AG04450 (cell line): ENCODE measurements around the gene TESK1. TPM values are rescaled to one million over a fixed set of nuclear protein-coding genes. Genes with fewer than 3 reads are reported as not detected.
A peak's percentile ranks its signal among the peaks of the same experiment; 100 is the strongest.

Experiments used
- CTCF ChIA-PET: fragments of 300-600, 350-600 bp; formaldehyde crosslinking; extraction: SDS; loops from one replicate; lab custom pipeline; 2022; ENCODE audit warnings: antibody characterized with exemption, inconsistent platforms; lab: Charles Lee
- POLR2A ChIA-PET: fragments of 350-600 bp; formaldehyde crosslinking; extraction: SDS; loops from one replicate; lab custom pipeline; 2021; ENCODE audit warnings: antibody characterized with exemption, inconsistent platforms; lab: Yijun Ruan, JAX
- DNase-seq: peaks from one replicate; pipeline ENCODE4 v3.0.0-alpha.2; 2011; ENCODE audit warnings: low read depth, low spot score
- H3K27ac ChIP-seq: one replicate; pipeline ENCODE4 v1.5.1; 2012; ENCODE audit warnings: low read depth, low read length, control low read depth
- H3K27me3 ChIP-seq: one replicate; pipeline ENCODE4 v1.6.0; 2012; ENCODE audit warnings: low read length; ENCODE audit not compliant: control insufficient read depth, insufficient read depth
- H3K4me3 ChIP-seq: 2 replicates; pipeline ENCODE4 v1.5.1; 2011; ENCODE audit warnings: mild to moderate bottlenecking, low read depth, low read length, control low read depth
- H3K9me3 ChIP-seq: 2 replicates; pipeline ENCODE4 v1.5.1; 2012; ENCODE audit warnings: low read length; ENCODE audit not compliant: control insufficient read depth, insufficient read depth
- polyA plus RNA-seq: library from polyadenylated mRNA; depleted of rRNA; stranded (reverse); fragments of >200 nt; gene quantifications from 2 replicates; pipeline ENCODE4 v1.2.3, GENCODE V29; 2011
- TF ChIP-seq, protein P1 (sequence below): IDR thresholded peaks from 2 replicates; pipeline ENCODE4 v1.5.1; 2011; ENCODE audit warnings: low read depth, low read length, control low read depth, inconsistent platforms

Gene TESK1
- polyA plus RNA-seq, 1 experiment = 12.8 TPM

DNA sequence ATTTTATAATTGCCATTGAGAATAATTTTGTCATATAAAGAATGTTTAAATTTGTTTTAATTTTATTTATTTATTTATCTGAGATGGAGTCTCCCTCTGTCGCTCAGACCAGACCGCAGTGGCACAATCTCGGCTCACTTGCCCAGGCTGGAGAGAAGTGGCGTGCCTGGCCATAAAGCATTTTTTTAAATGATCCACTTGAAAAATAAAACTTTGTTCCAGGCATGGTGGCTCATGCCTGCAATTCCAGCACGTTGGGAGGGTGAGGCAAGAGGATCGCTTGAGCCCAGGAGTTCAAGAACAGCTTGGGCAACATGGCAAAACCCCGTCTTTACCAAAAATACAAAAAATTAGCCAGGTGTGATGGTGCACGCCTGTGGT, 47.8 kb downstream of the TESK1 start:
- ChIA-PET CTCF (interaction anchor here (1.0 kb wide), 1 partner anchor 42 kb away, joined by 6 read pairs; no protein-coding TSS in a partner anchor), POLR2A (no interaction called here)
- DNase-seq = no peak
- TF ChIP-seq, protein P1, sequence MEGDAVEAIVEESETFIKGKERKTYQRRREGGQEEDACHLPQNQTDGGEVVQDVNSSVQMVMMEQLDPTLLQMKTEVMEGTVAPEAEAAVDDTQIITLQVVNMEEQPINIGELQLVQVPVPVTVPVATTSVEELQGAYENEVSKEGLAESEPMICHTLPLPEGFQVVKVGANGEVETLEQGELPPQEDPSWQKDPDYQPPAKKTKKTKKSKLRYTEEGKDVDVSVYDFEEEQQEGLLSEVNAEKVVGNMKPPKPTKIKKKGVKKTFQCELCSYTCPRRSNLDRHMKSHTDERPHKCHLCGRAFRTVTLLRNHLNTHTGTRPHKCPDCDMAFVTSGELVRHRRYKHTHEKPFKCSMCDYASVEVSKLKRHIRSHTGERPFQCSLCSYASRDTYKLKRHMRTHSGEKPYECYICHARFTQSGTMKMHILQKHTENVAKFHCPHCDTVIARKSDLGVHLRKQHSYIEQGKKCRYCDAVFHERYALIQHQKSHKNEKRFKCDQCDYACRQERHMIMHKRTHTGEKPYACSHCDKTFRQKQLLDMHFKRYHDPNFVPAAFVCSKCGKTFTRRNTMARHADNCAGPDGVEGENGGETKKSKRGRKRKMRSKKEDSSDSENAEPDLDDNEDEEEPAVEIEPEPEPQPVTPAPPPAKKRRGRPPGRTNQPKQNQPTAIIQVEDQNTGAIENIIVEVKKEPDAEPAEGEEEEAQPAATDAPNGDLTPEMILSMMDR = no peak
- Histone ChIP-seq H3K27ac (no peak overlapping the region), H3K27me3 (no peaks in the 10 kb centered on the region), H3K9me3 (peaks cover 3% of the 10 kb centered on the region; the same call in 1 of the 2 replicates), H3K4me3 (no peak overlapping the region)

DNA sequence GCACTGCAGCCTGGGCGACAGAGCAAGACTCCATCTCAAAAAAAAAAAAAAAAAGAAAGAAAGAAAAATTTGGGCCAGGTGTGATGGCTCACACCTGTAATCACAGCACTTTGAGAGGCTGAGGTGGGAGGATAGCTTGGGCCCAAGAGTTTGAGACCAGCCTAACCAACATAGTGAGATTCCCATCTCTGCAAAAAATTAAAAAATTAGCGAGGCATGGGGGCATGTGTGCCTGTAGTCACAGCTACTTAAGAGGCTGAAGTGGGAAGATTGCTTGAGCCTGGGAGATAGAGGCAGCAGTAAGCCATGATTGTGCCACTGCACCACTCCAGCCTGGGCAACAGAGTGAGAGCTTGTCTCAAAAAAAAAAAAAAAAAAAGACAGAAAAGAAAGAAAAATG, 48.5 kb downstream of the TESK1 start:
- POLR2A ChIA-PET = interaction anchor here (0.6 kb wide), 1 partner anchor 75 kb away, joined by 3 read pairs; no protein-coding TSS in a partner anchor
- no peak overlapping the region for H3K27ac ChIP-seq
- CTCF ChIA-PET = interaction anchor here (0.5 to 1.0 kb wide), 3 partner anchors 37 to 78 kb away, joined by 5 to 6 read pairs (median 5); no protein-coding TSS in a partner anchor

DNA sequence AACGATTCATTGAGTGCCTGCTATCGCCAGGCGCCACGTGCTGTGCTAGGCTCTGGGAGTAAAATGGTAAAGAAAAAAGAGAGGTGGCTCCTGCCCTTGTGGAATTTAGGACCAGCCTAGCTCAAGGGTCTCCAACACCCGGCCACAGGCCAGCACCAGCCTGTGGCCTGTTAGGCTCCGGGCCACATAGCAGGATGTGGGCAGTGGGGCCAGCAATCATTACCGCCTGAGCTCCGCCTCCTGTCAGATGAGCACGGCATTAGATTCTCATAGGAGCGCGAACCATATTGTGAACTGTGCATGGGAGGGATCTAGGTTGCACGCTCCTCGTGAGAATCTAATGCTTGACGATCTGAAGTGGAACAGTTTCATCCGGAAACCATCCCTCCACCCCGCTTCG, 51.3 kb downstream of the TESK1 start:
- POLR2A ChIA-PET = interaction anchor here (3.8 kb wide), 1 partner anchor 31 kb away, joined by 75 read pairs; the partner anchor contains the start of gene TPM2
- H3K9me3 ChIP-seq = peaks cover 3% of the 10 kb centered on the region; the same call in 1 of the 2 replicates
- no peaks in the 10 kb centered on the region for H3K27me3 ChIP-seq
- DNase-seq = no peak
- H3K27ac ChIP-seq = no peak overlapping the region
- TF ChIP-seq, protein P1 = no peak
- H3K4me3 ChIP-seq = no peak overlapping the region
- CTCF ChIA-PET = interaction anchor here (1.0 to 3.7 kb wide), 4 partner anchors 9 to 73 kb away, joined by 3 to 30 read pairs (median 10); partner anchors contain the start of genes CREB3 and TLN1

More for the DNA sequence above, 48.5 kb downstream of the TESK1 start:
- DNase-seq = no peak
- Histone ChIP-seq H3K27me3 (no peaks in the 10 kb centered on the region), H3K4me3 (no peak overlapping the region), H3K9me3 (peaks cover 3% of the 10 kb centered on the region; the same call in 1 of the 2 replicates)
- TF ChIP-seq, protein P1 = no peak

DNA sequence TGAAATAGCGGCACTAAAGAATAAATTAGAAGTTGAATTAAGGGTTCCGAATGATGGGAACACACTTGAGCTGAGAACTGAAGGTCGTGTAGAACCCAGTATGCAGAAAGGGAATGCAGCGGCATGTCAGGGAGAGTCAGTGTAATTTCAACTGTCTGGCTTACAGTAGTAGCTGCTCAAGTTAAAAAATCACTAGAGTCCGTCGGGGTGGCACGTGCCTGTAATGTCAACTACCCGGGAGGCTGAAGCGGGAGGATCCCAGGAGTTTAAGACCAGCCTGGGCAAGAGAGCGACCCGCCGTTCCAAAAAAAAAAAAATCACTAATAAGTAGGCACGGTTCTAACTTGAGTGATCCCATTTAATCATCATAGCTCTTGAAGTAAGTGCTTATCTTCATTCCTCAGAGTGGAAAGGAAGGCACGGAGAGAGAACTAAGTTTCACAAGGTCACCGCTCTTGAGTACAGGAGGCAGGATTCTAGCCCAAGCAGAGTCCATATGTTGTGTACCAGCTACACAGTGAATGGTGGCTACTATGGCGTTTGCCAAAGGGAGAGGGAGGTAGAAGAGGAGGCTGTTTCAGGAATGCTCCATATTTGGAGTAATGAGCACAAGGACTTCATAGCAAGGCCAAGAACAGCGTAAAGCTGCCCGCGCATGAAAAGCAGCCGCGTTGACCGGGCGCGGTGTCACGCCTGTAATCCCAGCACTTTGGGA, 51.9 kb downstream of the TESK1 start:
- no peak for DNase-seq
- ChIA-PET CTCF (interaction anchor here (0.8 to 3.7 kb wide), 6 partner anchors 10 to 73 kb away, joined by 3 to 30 read pairs (median 10); partner anchors contain the start of genes CREB3 and TLN1), POLR2A (interaction anchor here (0.5 to 3.8 kb wide), 10 partner anchors 12 to 1552 kb away, joined by 3 to 75 read pairs (median 6); partner anchors contain the start of gene TPM2)
- Histone ChIP-seq H3K27ac (peak overlapping the region; percentile 96), H3K4me3 (peak overlapping the region; percentile 48), H3K9me3 (peaks cover 3% of the 10 kb centered on the region; the same call in 1 of the 2 replicates), H3K27me3 (no peaks in the 10 kb centered on the region)
- TF ChIP-seq, protein P1 = no peak
